Testis (tissue), 2 donors: ENCODE measurements around the gene FGFR3.

Source experiments
- POLR2A ChIP-seq: fragments of 450-650 bp; IDR thresholded peaks from one replicate; pipeline ENCODE4 v1.6.1; 2017; ENCODE audit warnings: antibody characterized with exemption, mild to moderate bottlenecking, moderate library complexity
- TF ChIP-seq, protein P1 (sequence below), 3 experiments: fragments of 450-650 bp in 2 of 3; fragments of 200-600 bp in 1 of 3; sonication (generic) in 1 of 3; IDR thresholded peaks; one replicate each; pipeline ENCODE4 v1.5.1; 2016 to 2019; ENCODE audit warnings: antibody characterized with exemption in 3 of 3, mild to moderate bottlenecking in 2 of 3, moderate library complexity in 1 of 3

DNA sequence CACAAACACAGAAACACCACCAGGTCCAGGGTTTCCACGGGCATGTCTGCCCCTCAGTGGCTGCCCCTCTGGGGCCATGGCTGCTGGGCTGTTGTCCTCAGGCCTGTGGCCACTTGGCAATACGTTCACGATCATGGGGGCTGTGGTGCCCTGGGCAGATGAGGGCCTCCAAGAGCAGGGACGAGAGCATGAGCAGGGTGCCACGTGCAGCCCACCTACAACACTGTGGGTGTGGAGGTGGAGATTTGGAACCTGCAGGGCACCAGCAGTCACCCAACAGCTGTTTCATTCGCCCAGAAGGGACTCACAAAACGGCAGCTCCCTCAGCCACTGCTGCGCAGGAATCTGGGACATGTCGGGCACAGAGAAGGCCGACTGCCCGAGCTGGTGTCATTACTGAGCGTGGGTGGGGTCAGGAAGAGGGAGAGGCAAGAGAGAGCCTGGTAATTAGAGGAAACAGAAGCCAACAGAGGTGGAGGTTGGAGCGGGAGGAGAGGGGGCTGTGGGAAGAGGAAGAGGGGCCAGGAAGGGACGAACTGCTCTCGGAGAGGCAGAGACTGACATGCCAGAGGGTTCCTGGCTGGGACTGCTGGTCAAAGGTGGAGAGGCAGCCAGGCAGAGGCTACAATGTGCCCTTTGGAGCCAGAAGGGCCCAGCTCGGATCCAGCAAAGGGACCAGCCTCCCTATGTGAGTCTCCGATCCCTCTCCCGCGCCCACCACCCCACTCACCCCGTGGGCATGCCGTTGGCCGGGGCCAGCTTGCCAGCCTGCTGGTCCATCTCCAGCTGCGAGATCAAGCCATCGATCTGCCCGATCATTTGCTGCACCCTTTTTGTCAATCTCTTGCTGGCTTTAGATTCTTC is 23.1 kb downstream of the FGFR3 start:
- TF ChIP-seq, protein P1, sequence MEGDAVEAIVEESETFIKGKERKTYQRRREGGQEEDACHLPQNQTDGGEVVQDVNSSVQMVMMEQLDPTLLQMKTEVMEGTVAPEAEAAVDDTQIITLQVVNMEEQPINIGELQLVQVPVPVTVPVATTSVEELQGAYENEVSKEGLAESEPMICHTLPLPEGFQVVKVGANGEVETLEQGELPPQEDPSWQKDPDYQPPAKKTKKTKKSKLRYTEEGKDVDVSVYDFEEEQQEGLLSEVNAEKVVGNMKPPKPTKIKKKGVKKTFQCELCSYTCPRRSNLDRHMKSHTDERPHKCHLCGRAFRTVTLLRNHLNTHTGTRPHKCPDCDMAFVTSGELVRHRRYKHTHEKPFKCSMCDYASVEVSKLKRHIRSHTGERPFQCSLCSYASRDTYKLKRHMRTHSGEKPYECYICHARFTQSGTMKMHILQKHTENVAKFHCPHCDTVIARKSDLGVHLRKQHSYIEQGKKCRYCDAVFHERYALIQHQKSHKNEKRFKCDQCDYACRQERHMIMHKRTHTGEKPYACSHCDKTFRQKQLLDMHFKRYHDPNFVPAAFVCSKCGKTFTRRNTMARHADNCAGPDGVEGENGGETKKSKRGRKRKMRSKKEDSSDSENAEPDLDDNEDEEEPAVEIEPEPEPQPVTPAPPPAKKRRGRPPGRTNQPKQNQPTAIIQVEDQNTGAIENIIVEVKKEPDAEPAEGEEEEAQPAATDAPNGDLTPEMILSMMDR (IDR thresholded peaks at IDR 0.05), result no peak
- TF ChIP-seq POLR2A, result no peak
